GM12875 (cell line): ENCODE measurements around the gene LOXL1.

Experiments used
- H3K4me3 ChIP-seq: one replicate; pipeline ENCODE4 v1.5.1; 2011; ENCODE audit warnings: low read depth, low read length, control low read depth
- CTCF ChIP-seq: IDR thresholded peaks from 2 replicates; pipeline ENCODE4 v1.5.1; 2011; ENCODE audit warnings: low read depth, mild to moderate bottlenecking, control low read depth, inconsistent platforms, low read length, moderate library complexity, borderline replicate concordance; ENCODE audit not compliant: insufficient read depth

Gene LOXL1

GRCh38 chr15:73941044-73941443 lies 14.8 kb downstream of the LOXL1 start:
- H3K4me3 ChIP-seq: no peak overlapping the region
- no peak for TF ChIP-seq CTCF

- TF ChIP-seq CTCF: no peak
Measured at GRCh38 chr15:73941449-73941848, 15.2 kb downstream of the LOXL1 start.

GRCh38 chr15:73941871-73942635 lies 15.8 kb downstream of the LOXL1 start:
- H3K4me3 ChIP-seq: no peak overlapping the region
- no peak for TF ChIP-seq CTCF

More at GRCh38 chr15:73941449-73941848, 15.2 kb downstream of the LOXL1 start:
- no peak overlapping the region for H3K4me3 ChIP-seq

- H3K4me3 ChIP-seq: no peak overlapping the region
- TF ChIP-seq CTCF: no peak
Measured at GRCh38 chr15:73942751-73943270, 16.5 kb downstream of the LOXL1 start.

GRCh38 chr15:73944161-73945129 lies 18.2 kb downstream of the LOXL1 start:
- TF ChIP-seq CTCF: no peak
- H3K4me3 ChIP-seq: no peak overlapping the region

- no peak for TF ChIP-seq CTCF
- H3K4me3 ChIP-seq: no peak overlapping the region
Measured at GRCh38 chr15:73945130-73945508, 18.9 kb downstream of the LOXL1 start.
